IMR-90 (cell line): Measurements from ENCODE around the gene SMYD2. TPM values are rescaled to one million over a fixed set of nuclear protein-coding genes. Genes with fewer than 3 reads are reported as not detected.

ENCODE experiments used
- ATAC-seq: fragments of 200-7000 bp; cut with Tn5 transposase; 2 replicates; pipeline ENCODE4 v1.9.1; 2020; ENCODE audit warnings: low read depth, mild to moderate bottlenecking, moderate library complexity
- BruUV-seq: library from RNA; stranded (reverse); fragments of 400-500 nt; replicated peaks from 2 replicates; lab custom pipeline; 2021; lab: Mats Ljungman, UMichigan
- CTCF ChIA-PET: fragments of 300-600 bp; formaldehyde crosslinking; extraction: SDS; loops from one replicate; lab custom pipeline; 2021; ENCODE audit warnings: antibody characterized with exemption; lab: Yijun Ruan, JAX
- POLR2A ChIA-PET: fragments of 300-600 bp; sonication (Branson Sonifier 250); formaldehyde crosslinking; loops from one replicate; lab custom pipeline; 2022; ENCODE audit warnings: antibody characterized with exemption; ENCODE audit not compliant: unreplicated experiment; lab: Charles Lee
- DNase-seq: peaks from one replicate; pipeline ENCODE4 v3.0.0; 2013
- H2AFZ ChIP-seq: replicated peaks from 2 replicates; pipeline ENCODE3; 2013; ENCODE audit warnings: low read length, mild to moderate bottlenecking; ENCODE audit not compliant: poor library complexity
- H2AK5ac ChIP-seq: 2 replicates; pipeline ENCODE4 v1.6.1; 2013; ENCODE audit warnings: low read depth, low read length, inconsistent platforms
- H2AK9ac ChIP-seq: replicated peaks from 2 replicates; pipeline ENCODE3; 2013; ENCODE audit warnings: mild to moderate bottlenecking, low read depth, low read length, moderate library complexity; ENCODE audit not compliant: poor library complexity
- H2BK120ac ChIP-seq: 2 replicates; pipeline ENCODE4 v1.6.1; 2013; ENCODE audit warnings: low read depth, low read length, inconsistent platforms
- H2BK15ac ChIP-seq: 3 replicates; pipeline ENCODE4 v1.6.1; 2013; ENCODE audit warnings: low read depth, low read length, inconsistent platforms
- H2BK20ac ChIP-seq: 2 replicates; pipeline ENCODE4 v1.6.1; 2013; ENCODE audit warnings: low read depth, mild to moderate bottlenecking, inconsistent platforms, low read length, moderate library complexity
- H2BK5ac ChIP-seq: 2 replicates; pipeline ENCODE4 v1.6.1; 2013; ENCODE audit warnings: mild to moderate bottlenecking, low read depth, low read length, inconsistent platforms; ENCODE audit not compliant: poor library complexity, severe bottlenecking
- H3K14ac ChIP-seq: replicated peaks from 2 replicates; pipeline ENCODE4 v1.6.1; 2013; ENCODE audit warnings: low read depth, low read length, inconsistent platforms
- H3K18ac ChIP-seq: 2 replicates; pipeline ENCODE4 v1.6.1; 2013; ENCODE audit warnings: low read depth, low read length, control low read depth
- H3K23ac ChIP-seq: 2 replicates; pipeline ENCODE4 v1.6.1; 2013; ENCODE audit warnings: low read depth, low read length, inconsistent platforms
- H3K27ac ChIP-seq: 2 replicates; pipeline ENCODE4 v1.5.1; 2013; ENCODE audit warnings: mild to moderate bottlenecking, control low read depth, low read length; ENCODE audit not compliant: insufficient read depth
- H3K27me3 ChIP-seq: 2 replicates; pipeline ENCODE4 v1.6.1; 2013; ENCODE audit warnings: low read length; ENCODE audit not compliant: control insufficient read depth, insufficient read depth
- H3K36me3 ChIP-seq: 2 replicates; pipeline ENCODE4 v1.6.1; 2013; ENCODE audit warnings: low read length, mixed read lengths; ENCODE audit not compliant: control insufficient read depth, insufficient read depth
- H3K4ac ChIP-seq: 2 replicates; pipeline ENCODE4 v1.6.1; 2013; ENCODE audit warnings: low read depth, low read length, inconsistent platforms
- H3K4me1 ChIP-seq: 2 replicates; pipeline ENCODE4 v1.6.1; 2013; ENCODE audit warnings: low read length, mixed read lengths; ENCODE audit not compliant: control insufficient read depth, insufficient read depth
- H3K4me2 ChIP-seq: 2 replicates; pipeline ENCODE4 v1.6.1; 2013; ENCODE audit warnings: low read depth, mild to moderate bottlenecking, control low read depth, low read length, moderate library complexity
- H3K4me3 ChIP-seq: 2 replicates; pipeline ENCODE4 v1.5.1; 2013; ENCODE audit warnings: low read depth, mild to moderate bottlenecking, control low read depth, low read length, moderate library complexity; ENCODE audit not compliant: insufficient read depth
- H3K56ac ChIP-seq: 2 replicates; pipeline ENCODE4 v1.6.1; 2013; ENCODE audit warnings: low read length, inconsistent platforms; ENCODE audit not compliant: insufficient read depth; ENCODE audit errors: extremely low read depth
- H3K79me1 ChIP-seq, 2 experiments: 2 replicates each; pipeline ENCODE4 v1.6.1; 2013; ENCODE audit warnings: low read length in 2 of 2, inconsistent platforms in 1 of 2, low read depth in 1 of 2
- H3K9ac ChIP-seq: 2 replicates; pipeline ENCODE4 v1.6.1; 2013; ENCODE audit warnings: low read depth, low read length, control low read depth
- H3K9me1 ChIP-seq: 2 replicates; pipeline ENCODE4 v1.6.1; 2013; ENCODE audit warnings: low read length, inconsistent platforms; ENCODE audit not compliant: insufficient read depth
- H3K9me3 ChIP-seq: 2 replicates; pipeline ENCODE4 v1.6.1; 2013; ENCODE audit warnings: low read length; ENCODE audit not compliant: control insufficient read depth, insufficient read depth
- H4K20me1 ChIP-seq: 2 replicates; pipeline ENCODE4 v1.6.1; 2013; ENCODE audit warnings: low read length, inconsistent platforms; ENCODE audit not compliant: insufficient read depth
- H4K5ac ChIP-seq: 2 replicates; pipeline ENCODE4 v1.6.1; 2013; ENCODE audit warnings: mild to moderate bottlenecking, low read depth, low read length, control low read depth
- H4K8ac ChIP-seq, 2 experiments: 2 replicates each; pipeline ENCODE4 v1.6.1; 2013; ENCODE audit warnings: low read depth in 2 of 2, low read length in 2 of 2, control low read depth in 1 of 2, inconsistent platforms in 1 of 2
- H4K91ac ChIP-seq: 2 replicates; pipeline ENCODE4 v1.6.1; 2013; ENCODE audit warnings: low read depth, low read length, inconsistent platforms; ENCODE audit not compliant: insufficient read depth
- BHLHE40 ChIP-seq: fragments of 150-350 bp; IDR thresholded peaks from 2 replicates; pipeline ENCODE4 v1.6.1; 2016; ENCODE audit warnings: mild to moderate bottlenecking, low read depth, low read length
- CEBPB ChIP-seq: IDR thresholded peaks from 2 replicates; pipeline ENCODE4 v1.6.1; 2012; ENCODE audit warnings: low read depth, low read length, improper control_type of control experiment
- CHD1 ChIP-seq: IDR thresholded peaks from 2 replicates; pipeline ENCODE4 v1.6.1; 2012; ENCODE audit warnings: low read depth, low read length, improper control_type of control experiment
- FOS ChIP-seq: fragments of 150-350 bp; IDR thresholded peaks from 2 replicates; pipeline ENCODE4 v1.6.1; 2016; ENCODE audit warnings: low read depth, low read length
- MAZ ChIP-seq: IDR thresholded peaks from 2 replicates; pipeline ENCODE4 v1.6.1; 2012; ENCODE audit warnings: low read depth, mild to moderate bottlenecking, low read length, improper control_type of control experiment, moderate library complexity, borderline replicate concordance
- MXI1 ChIP-seq: IDR thresholded peaks from 2 replicates; pipeline ENCODE4 v1.6.1; 2012; ENCODE audit warnings: low read depth, mild to moderate bottlenecking, low read length, moderate library complexity, borderline replicate concordance
- NFE2L2 ChIP-seq: fragments of 150-350 bp; IDR thresholded peaks from 2 replicates; pipeline ENCODE4 v1.6.1; 2016; ENCODE audit warnings: low read depth, mild to moderate bottlenecking, low read length
- POLR2A ChIP-seq: IDR thresholded peaks from 2 replicates; pipeline ENCODE4 v1.6.1; 2012; ENCODE audit warnings: mild to moderate bottlenecking, low read depth, low read length
- RAD21 ChIP-seq: IDR thresholded peaks from 2 replicates; pipeline ENCODE4 v1.6.1; 2012; ENCODE audit warnings: low read length, improper control_type of control experiment
- RCOR1 ChIP-seq: IDR thresholded peaks from 2 replicates; pipeline ENCODE4 v1.6.1; 2012; ENCODE audit warnings: mild to moderate bottlenecking, low read length, improper control_type of control experiment; ENCODE audit not compliant: insufficient replicate concordance
- RFX5 ChIP-seq: IDR thresholded peaks from 2 replicates; pipeline ENCODE4 v1.8.0; 2012; ENCODE audit warnings: low read depth, mild to moderate bottlenecking, low read length, moderate library complexity
- SMC3 ChIP-seq: fragments of 150-350 bp; IDR thresholded peaks from 2 replicates; pipeline ENCODE4 v1.6.1; 2016; ENCODE audit warnings: low read depth, mild to moderate bottlenecking, antibody characterized with exemption, low read length, moderate library complexity
- WGBS, 2 experiments: methylation state at CpG; one replicate each; pipeline versions ENCODE4 v1.1.5 to v1.1.7; 2013; ENCODE audit warnings: missing lambda C conversion rate in 2 of 2; ENCODE audit not compliant: insufficient read length in 1 of 2; ENCODE audit errors: extremely low coverage in 2 of 2; 5-methylcytosine and 5-hydroxymethylcytosine counted together
- dilution Hi-C: fragments of 300-500 bp; cut with HindIII; formaldehyde crosslinking; loops from one replicate; pipeline ENCODE4 v1.14.3; 2018; ENCODE audit warnings: low sequenced_read_pairs; ENCODE audit not compliant: unreplicated experiment
- in situ Hi-C: fragments of 300-500 bp; cut with MboI; formaldehyde crosslinking; loops from 3 replicates; pipeline ENCODE4 v1.14.3; 2019; ENCODE audit warnings: low sequenced_read_pairs, inconsistent platforms, mixed read lengths
- intact Hi-C: fragments of 100-400 bp; cut with micrococcal nuclease; formaldehyde crosslinking; loops from 2 replicates; pipeline ENCODE4 v1.10.0; 2022
- polyA plus RNA-seq, 3 experiments: library from polyadenylated mRNA; depleted of rRNA; stranded (reverse); fragments of >200 nt; gene quantifications; 2 replicates each; pipeline ENCODE4 v1.2.3, GENCODE V29; 2012; ENCODE audit warnings: low replicate concordance in 1 of 3
- total RNA-seq: library from RNA; depleted of rRNA; stranded (reverse); fragments of >200 nt; gene quantifications from 2 replicates; pipeline ENCODE4 v1.2.3, GENCODE V29; 2012
- TF ChIP-seq, protein P1 (sequence below): fragments of 150-350 bp; IDR thresholded peaks from 2 replicates; pipeline ENCODE4 v1.6.1; 2017; ENCODE audit warnings: mild to moderate bottlenecking, antibody characterized with exemption, low read length, low read depth
- TF ChIP-seq, protein P2 (sequence below): conservative IDR thresholded peaks from 2 replicates; pipeline ENCODE4 v1.5.1; 2012; ENCODE audit warnings: mild to moderate bottlenecking, low read depth, low read length, improper control_type of control experiment
- TF ChIP-seq, protein P3 (sequence below): fragments of 150-350 bp; IDR thresholded peaks from 2 replicates; pipeline ENCODE4 v1.6.1; 2016; ENCODE audit warnings: low read depth, mild to moderate bottlenecking, low read length, moderate library complexity, borderline replicate concordance

Gene SMYD2
- total and polyA plus RNA-seq, 2 of the 4 experiments (the other 2 are of a cell fraction): 32.7 to 61.7 TPM

DNA sequence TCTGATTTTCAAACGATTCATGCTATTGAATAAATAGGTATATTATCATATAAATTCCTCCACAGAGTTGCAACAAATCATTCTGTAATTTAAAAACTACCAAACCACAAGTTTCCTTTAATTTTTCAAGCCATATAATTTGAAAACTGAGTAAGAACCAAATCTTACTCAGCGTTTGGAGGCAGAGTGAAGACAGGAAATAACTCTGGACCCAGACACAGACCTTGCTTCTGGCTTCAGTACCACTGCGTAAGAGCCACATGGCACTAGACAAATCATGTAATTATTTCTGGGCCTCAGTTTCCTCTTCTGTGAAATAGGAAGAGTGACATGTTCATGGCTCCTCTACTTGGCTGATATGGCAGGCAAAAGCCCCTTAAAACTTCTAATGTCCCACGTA, 82.4 kb downstream of the SMYD2 start:
- BruUV-seq: no TSS peak
- ChIA-PET CTCF (no interaction called here), POLR2A (no interaction called here)
- Histone ChIP-seq H3K14ac (no peak overlapping the region), H3K4me2 (no peak overlapping the region), H2AK5ac (no peak overlapping the region), H4K8ac (no peak overlapping the region), H4K5ac (no peak overlapping the region), H3K9me1 (peaks cover 19% of the 10 kb centered on the region), H2BK20ac (no peak overlapping the region), H3K18ac (no peak overlapping the region), H3K79me1 (peaks cover 32 to 47% of the 10 kb centered on the region in 2 experiments), H3K27ac (no peak overlapping the region), H3K23ac (no peak overlapping the region), H2AFZ (no peak overlapping the region), H3K4ac (no peak overlapping the region), H3K56ac (no peak overlapping the region), H2AK9ac (no peak overlapping the region), H2BK15ac (no peak overlapping the region), H3K9me3 (no peaks in the 10 kb centered on the region), H4K20me1 (no peaks in the 10 kb centered on the region), H2BK120ac (no peak overlapping the region), H3K4me1 (no peaks in the 10 kb centered on the region), H2BK5ac (no peak overlapping the region), H3K27me3 (no peaks in the 10 kb centered on the region), H3K36me3 (peaks cover 51% of the 10 kb centered on the region), H3K9ac (no peak overlapping the region), H3K4me3 (no peak overlapping the region), H4K91ac (no peak overlapping the region)
- in situ Hi-C loops: no loop called here
- intact Hi-C loops: no loop called here
- DNase-seq (no peak), ATAC-seq (no peak)
- WGBS, 2 experiments: 100% methylated on average over 1 of the region's 4 CpGs; no CpG with 5 or more reads in 1 of the 2 experiments
- TF ChIP-seq RCOR1 (no peak), BHLHE40 (no peak), NFE2L2 (no peak), MXI1 (no peak), SMC3 (no peak), MAZ (no peak), RAD21 (no peak), CEBPB (no peak), FOS (no peak), CHD1 (no peak), RFX5 (no peak), POLR2A (no peak)
- TF ChIP-seq, protein P1, sequence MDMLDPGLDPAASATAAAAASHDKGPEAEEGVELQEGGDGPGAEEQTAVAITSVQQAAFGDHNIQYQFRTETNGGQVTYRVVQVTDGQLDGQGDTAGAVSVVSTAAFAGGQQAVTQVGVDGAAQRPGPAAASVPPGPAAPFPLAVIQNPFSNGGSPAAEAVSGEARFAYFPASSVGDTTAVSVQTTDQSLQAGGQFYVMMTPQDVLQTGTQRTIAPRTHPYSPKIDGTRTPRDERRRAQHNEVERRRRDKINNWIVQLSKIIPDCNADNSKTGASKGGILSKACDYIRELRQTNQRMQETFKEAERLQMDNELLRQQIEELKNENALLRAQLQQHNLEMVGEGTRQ: no peak
- TF ChIP-seq, protein P2, sequence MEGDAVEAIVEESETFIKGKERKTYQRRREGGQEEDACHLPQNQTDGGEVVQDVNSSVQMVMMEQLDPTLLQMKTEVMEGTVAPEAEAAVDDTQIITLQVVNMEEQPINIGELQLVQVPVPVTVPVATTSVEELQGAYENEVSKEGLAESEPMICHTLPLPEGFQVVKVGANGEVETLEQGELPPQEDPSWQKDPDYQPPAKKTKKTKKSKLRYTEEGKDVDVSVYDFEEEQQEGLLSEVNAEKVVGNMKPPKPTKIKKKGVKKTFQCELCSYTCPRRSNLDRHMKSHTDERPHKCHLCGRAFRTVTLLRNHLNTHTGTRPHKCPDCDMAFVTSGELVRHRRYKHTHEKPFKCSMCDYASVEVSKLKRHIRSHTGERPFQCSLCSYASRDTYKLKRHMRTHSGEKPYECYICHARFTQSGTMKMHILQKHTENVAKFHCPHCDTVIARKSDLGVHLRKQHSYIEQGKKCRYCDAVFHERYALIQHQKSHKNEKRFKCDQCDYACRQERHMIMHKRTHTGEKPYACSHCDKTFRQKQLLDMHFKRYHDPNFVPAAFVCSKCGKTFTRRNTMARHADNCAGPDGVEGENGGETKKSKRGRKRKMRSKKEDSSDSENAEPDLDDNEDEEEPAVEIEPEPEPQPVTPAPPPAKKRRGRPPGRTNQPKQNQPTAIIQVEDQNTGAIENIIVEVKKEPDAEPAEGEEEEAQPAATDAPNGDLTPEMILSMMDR: no peak
- TF ChIP-seq, protein P3, sequence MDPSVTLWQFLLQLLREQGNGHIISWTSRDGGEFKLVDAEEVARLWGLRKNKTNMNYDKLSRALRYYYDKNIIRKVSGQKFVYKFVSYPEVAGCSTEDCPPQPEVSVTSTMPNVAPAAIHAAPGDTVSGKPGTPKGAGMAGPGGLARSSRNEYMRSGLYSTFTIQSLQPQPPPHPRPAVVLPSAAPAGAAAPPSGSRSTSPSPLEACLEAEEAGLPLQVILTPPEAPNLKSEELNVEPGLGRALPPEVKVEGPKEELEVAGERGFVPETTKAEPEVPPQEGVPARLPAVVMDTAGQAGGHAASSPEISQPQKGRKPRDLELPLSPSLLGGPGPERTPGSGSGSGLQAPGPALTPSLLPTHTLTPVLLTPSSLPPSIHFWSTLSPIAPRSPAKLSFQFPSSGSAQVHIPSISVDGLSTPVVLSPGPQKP: no peak
- dilution Hi-C loops: no loop called here
